ENCODE data around the gene GRAP. TPM values are rescaled to one million over a fixed set of nuclear protein-coding genes. Genes with fewer than 3 reads are reported as not detected.
A peak's percentile ranks its signal among the peaks of the same experiment; 100 is the strongest.

GRAP gene
- total RNA-seq, 1 experiment from 2014 or later, result 0.66 TPM

- Histone ChIP-seq H3K36me3 (replicated peaks; ENCODE audit: control insufficient read depth, insufficient read depth, low read length) (peaks cover 14% of the 10 kb centered on the region), H3K4me3 (ENCODE audit: insufficient read depth, low read depth, low read length) (peak overlapping the region; percentile 66), H3K27me3 (ENCODE audit: control insufficient read depth, insufficient read depth, low read length) (no peaks in the 10 kb centered on the region)
- no peak for DNase-seq
Measured at GRCh38 chr17:19005137-19005773, 41.5 kb downstream of the GRAP start.

DNA sequence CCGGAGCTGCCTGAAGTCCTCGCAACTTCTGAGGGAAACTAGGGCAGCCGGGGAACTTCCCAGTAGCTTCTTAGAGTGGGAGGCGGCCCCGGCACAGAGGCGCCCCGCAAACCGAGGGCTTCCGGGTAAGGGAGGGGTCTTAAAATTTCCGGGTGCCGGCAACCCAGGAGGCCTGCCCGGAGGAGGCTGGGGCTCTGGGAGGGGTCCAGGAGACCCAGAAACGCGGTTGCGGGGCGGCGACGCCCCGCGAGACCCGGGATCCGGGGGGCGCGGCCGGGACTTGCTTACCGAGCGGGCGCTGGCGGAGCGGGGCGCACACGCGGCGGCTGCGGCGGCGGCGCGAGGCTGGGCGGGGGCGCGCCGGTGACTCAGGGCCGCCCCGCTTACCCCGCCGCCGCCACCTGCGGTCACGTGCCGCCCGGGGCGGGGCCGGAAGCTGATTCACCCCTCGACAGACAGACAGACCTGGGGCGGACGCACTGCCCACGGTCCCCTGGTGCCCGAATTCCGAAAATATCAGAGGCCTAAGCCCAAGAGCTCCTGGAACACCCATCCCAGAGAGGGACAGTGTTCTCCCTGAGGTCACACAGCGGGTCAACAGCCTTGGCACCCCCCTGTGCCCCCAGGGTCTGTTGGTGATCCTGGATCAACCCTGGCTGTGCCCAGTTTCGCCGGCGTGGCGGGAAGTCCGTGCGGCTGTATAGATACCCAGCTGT is 42.2 kb downstream of the GRAP start, which contains the start of gene FAM83G:
TSS of gene FAM83G (minus strand) at position 344 of the 716 bp plus-strand sequence. CDS start 723 bp downstream, outside the sequence.
- peak; percentile 96 for DNase-seq
- H3K27me3 ChIP-seq (ENCODE audit: control insufficient read depth, insufficient read depth, low read length), result no peaks in the 10 kb centered on the region
- peak within 1 kb of the TSS; percentile 66 for H3K4me3 ChIP-seq (ENCODE audit: insufficient read depth, low read depth, low read length)
- H3K36me3 ChIP-seq (replicated peaks; ENCODE audit: control insufficient read depth, insufficient read depth, low read length), result peaks cover 15% of the 10 kb centered on the region

GRCh38 chr17:19003543-19004420 is 43.0 kb downstream of the GRAP start:
- DNase-seq, result peak; percentile 96
- H3K4me3 ChIP-seq (ENCODE audit: insufficient read depth, low read depth, low read length), result peak overlapping the region; percentile 66
- H3K36me3 ChIP-seq (replicated peaks; ENCODE audit: control insufficient read depth, insufficient read depth, low read length), result peaks cover 15% of the 10 kb centered on the region
- no peaks in the 10 kb centered on the region for H3K27me3 ChIP-seq (ENCODE audit: control insufficient read depth, insufficient read depth, low read length)

- no peaks in the 10 kb centered on the region for H3K27me3 ChIP-seq (ENCODE audit: control insufficient read depth, insufficient read depth, low read length)
- H3K36me3 ChIP-seq (replicated peaks; ENCODE audit: control insufficient read depth, insufficient read depth, low read length), result peaks cover 15% of the 10 kb centered on the region
- peak overlapping the region; percentile 66 for H3K4me3 ChIP-seq (ENCODE audit: insufficient read depth, low read depth, low read length)
- DNase-seq, result no peak
Measured at GRCh38 chr17:19002805-19003542, 43.8 kb downstream of the GRAP start.

DNA sequence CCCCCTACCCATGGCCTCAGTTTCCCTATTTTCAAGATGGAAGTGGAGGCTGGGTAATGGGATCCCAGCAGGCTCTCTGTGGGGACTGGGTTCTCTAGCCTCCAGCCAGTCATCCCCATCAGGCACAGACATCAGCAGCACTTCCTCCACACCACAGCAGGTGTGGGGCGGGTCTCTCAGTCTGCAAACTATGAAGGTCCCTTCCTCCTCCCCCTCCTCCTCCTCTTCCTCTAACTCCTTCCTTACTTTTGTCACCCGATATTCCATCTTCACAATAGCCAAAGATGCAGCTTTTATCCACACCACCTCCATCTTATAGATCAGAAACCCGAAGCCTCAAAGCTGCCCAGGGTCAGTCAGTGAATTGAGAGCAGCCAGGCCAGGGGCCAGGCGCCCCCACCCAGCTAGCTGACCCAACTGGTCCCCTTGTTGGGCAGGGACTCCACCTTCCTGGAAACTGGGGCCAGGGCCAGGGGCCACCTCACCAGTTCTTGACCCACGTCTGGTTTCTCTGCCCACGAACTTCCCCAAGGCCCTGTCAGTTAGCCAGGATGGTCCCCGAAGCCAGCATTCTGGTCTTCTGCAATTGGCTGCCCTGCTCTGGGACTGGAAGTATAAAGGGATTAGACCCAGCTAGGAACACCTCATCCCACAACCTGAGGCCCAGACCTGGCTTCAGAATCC is 44.7 kb downstream of the GRAP start:
- no peak overlapping the region for H3K4me3 ChIP-seq (ENCODE audit: insufficient read depth, low read depth, low read length)
- peaks cover 18% of the 10 kb centered on the region for H3K36me3 ChIP-seq (replicated peaks; ENCODE audit: control insufficient read depth, insufficient read depth, low read length)
- no peaks in the 10 kb centered on the region for H3K27me3 ChIP-seq (ENCODE audit: control insufficient read depth, insufficient read depth, low read length)
- no peak for DNase-seq

- H3K4me3 ChIP-seq (ENCODE audit: insufficient read depth, low read depth, low read length), result no peak overlapping the region
- peaks cover 20% of the 10 kb centered on the region for H3K36me3 ChIP-seq (replicated peaks; ENCODE audit: control insufficient read depth, insufficient read depth, low read length)
- DNase-seq, result no peak
- H3K27me3 ChIP-seq (ENCODE audit: control insufficient read depth, insufficient read depth, low read length), result no peaks in the 10 kb centered on the region
Measured at GRCh38 chr17:19000531-19001325, 46.0 kb downstream of the GRAP start.

DNA sequence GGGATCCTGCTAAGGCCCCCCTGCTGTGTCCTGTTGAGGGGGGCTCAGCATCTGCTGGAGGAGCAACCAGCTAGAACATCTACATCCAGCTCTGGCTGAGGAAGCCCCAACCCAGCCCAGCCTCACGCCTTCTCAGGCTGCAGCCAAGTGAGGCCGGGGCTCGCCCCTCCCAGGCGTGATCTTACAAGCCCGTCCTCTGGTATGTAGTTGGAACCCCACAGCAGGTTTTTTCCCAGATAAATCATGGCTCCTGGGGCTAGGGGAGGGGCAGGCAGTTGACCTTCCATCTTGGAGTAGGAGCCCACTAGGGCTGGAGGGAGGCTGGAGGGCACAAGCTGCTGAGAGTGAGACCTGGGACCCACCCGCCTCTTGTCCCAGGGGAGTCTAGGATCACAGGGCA is 46.8 kb downstream of the GRAP start:
- Histone ChIP-seq H3K36me3 (replicated peaks; ENCODE audit: control insufficient read depth, insufficient read depth, low read length) (peaks cover 20% of the 10 kb centered on the region), H3K4me3 (ENCODE audit: insufficient read depth, low read depth, low read length) (no peak overlapping the region), H3K27me3 (ENCODE audit: control insufficient read depth, insufficient read depth, low read length) (no peaks in the 10 kb centered on the region)
- DNase-seq, result no peak

DNA sequence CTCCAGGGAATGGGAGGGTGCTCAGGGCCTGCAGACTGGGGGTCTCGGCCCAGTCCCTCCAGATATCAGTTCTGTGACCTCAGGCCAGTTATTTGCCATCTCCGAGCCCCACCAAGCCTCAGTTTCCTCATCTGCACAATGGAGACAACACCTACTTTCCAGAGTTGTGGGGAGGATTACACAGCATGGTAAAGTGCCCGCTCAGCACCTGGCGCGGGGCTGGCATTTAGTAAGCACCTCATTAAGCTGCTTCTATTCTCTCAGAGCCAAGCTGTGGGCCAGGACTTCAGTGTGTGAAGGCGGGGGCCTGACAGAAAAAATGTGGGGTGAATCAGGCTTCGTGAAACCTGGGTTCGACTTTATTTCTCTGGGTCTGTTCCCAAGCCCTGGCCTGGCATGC is 47.4 kb downstream of the GRAP start:
- Histone ChIP-seq H3K4me3 (ENCODE audit: insufficient read depth, low read depth, low read length) (no peak overlapping the region), H3K27me3 (ENCODE audit: control insufficient read depth, insufficient read depth, low read length) (no peaks in the 10 kb centered on the region), H3K36me3 (replicated peaks; ENCODE audit: control insufficient read depth, insufficient read depth, low read length) (peaks cover 20% of the 10 kb centered on the region)
- no peak for DNase-seq

DNA sequence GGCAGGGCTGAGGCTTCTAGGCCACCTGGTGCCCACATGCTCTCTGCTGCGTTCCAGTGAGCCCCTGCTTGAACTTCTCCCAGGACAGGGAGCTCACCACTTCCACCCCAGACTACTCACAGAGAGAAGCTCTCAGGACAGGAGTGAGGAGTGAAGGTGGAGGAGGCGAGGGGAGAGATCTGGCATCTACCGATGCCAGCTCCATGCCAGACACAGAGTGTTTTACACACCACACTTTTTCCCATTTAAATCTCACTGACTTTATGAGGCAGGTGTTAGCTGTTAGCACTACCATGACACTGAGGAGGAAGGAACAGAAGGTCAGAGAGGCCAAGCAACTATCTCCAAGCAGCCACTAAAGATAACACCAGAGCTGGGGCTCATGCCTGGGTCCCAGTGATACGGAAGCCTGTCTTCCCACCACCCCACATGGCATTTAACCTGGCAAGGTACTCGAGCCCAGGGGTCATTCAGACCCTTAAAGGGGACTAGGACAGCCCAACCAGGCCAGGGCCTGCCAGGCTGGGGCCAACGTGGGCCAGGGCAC is 49.0 kb downstream of the GRAP start:
- peaks cover 17% of the 10 kb centered on the region for H3K36me3 ChIP-seq (replicated peaks; ENCODE audit: control insufficient read depth, insufficient read depth, low read length)
- no peak for DNase-seq
- no peaks in the 10 kb centered on the region for H3K27me3 ChIP-seq (ENCODE audit: control insufficient read depth, insufficient read depth, low read length)
- no peak overlapping the region for H3K4me3 ChIP-seq (ENCODE audit: insufficient read depth, low read depth, low read length)

DNA sequence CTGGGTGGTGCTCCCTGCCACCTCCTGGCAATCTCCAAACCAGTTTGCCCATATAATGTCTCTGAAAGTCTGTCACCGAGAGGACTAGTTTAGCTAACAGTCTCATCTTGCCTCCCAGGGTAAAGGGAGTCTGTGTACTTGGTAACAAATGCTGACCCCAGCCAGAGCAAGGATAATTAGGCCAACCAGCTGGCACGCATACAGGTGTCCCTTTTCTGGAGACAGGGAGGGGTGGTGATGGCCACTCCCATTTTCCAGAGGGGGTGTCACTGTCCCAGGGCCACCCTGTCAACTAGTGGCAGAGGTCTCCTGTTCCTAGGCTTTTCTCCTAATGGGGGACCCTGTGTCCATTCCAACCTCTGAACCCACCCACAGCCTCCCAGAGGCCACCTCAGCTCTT is 50.3 kb downstream of the GRAP start:
- H3K4me3 ChIP-seq (ENCODE audit: insufficient read depth, low read depth, low read length), result no peak overlapping the region
- no peaks in the 10 kb centered on the region for H3K27me3 ChIP-seq (ENCODE audit: control insufficient read depth, insufficient read depth, low read length)
- peaks cover 10% of the 10 kb centered on the region for H3K36me3 ChIP-seq (replicated peaks; ENCODE audit: control insufficient read depth, insufficient read depth, low read length)
- DNase-seq, result no peak

GRCh38 chr17:18995220-18995619 is 51.5 kb downstream of the GRAP start:
- DNase-seq, result no peak
- Histone ChIP-seq H3K4me3 (ENCODE audit: insufficient read depth, low read depth, low read length) (no peak overlapping the region), H3K27me3 (ENCODE audit: control insufficient read depth, insufficient read depth, low read length) (no peaks in the 10 kb centered on the region), H3K36me3 (replicated peaks; ENCODE audit: control insufficient read depth, insufficient read depth, low read length) (peaks cover 6% of the 10 kb centered on the region)

DNA sequence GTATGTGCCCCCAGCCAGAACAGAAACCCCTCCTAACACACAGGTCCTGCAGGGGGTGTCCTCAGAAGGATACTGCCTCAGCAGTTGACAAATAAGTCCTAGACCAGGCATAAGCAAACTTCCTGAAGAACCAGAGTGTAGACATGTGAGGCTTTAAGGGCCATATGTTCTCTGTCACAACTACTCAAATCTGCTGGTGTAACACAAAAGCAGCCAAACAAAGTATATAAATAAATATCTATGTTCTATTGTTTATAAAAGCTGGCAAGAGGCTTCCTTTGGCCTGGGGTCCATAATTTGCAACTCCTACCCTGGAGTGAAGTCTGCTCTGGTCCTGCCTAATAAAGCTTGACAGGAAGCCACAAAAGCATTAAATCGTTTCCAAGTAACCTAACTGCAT is 52.1 kb downstream of the GRAP start:
- Histone ChIP-seq H3K4me3 (ENCODE audit: insufficient read depth, low read depth, low read length) (no peak overlapping the region), H3K27me3 (ENCODE audit: control insufficient read depth, insufficient read depth, low read length) (no peaks in the 10 kb centered on the region), H3K36me3 (replicated peaks; ENCODE audit: control insufficient read depth, insufficient read depth, low read length) (peaks cover 5% of the 10 kb centered on the region)
- DNase-seq, result no peak

Measured in H7 (cell line).